Esophagus squamous epithelium (tissue), 5 donors: ENCODE measurements around the gene USP27X. TPM values are rescaled to one million over a fixed set of nuclear protein-coding genes. Genes with fewer than 3 reads are reported as not detected.
A peak's percentile ranks its signal among the peaks of the same experiment; 100 is the strongest.

Experiments used
- DNase-seq: peaks from one replicate; lab custom pipeline; 2025; lab: John Stamatoyannopoulos, UW
- H3K27ac ChIP-seq, 4 donors: fragments of 200-600 bp; sonication (generic); one replicate each; pipeline ENCODE4 v1.5.1; 2016 to 2019; ENCODE audit warnings: mild to moderate bottlenecking in 1 of 4
- H3K27me3 ChIP-seq, 4 donors: fragments of 200-600 bp; sonication (generic); 1 replicate in 3 of 4; 2 replicates in 1 of 4; pipeline versions ENCODE4 v1.5.1 to v1.6.0; 2017 to 2021; ENCODE audit warnings: antibody characterized with exemption in 1 of 4
- H3K36me3 ChIP-seq, 3 donors: fragments of 200-600 bp; sonication (generic); one replicate each; pipeline ENCODE4 v1.5.1; 2016 to 2019
- H3K4me1 ChIP-seq, 3 donors: fragments of 200-600 bp; sonication (generic); one replicate each; pipeline ENCODE4 v1.5.1; 2017 to 2019
- H3K4me3 ChIP-seq, 4 donors: fragments of 200-600 bp; sonication (generic); 1 replicate in 3 of 4; 2 replicates in 1 of 4; pipeline ENCODE4 v1.5.1; 2016 to 2019; ENCODE audit warnings: mild to moderate bottlenecking in 2 of 4, moderate library complexity in 1 of 4
- H3K9me3 ChIP-seq, 3 donors: fragments of 200-600 bp; sonication (generic); one replicate each; pipeline ENCODE4 v1.5.1; 2016 to 2019
- POLR2A ChIP-seq, 4 donors: fragments of 450-650 bp; IDR thresholded peaks; one replicate each; pipeline ENCODE4 v1.6.1; 2017; ENCODE audit warnings: antibody characterized with exemption in 4 of 4, mild to moderate bottlenecking in 4 of 4, moderate library complexity in 3 of 4
- WGBS, 2 donors: methylation state at CpG; one replicate each; pipeline ENCODE4 v1.1.5; 2018; 5-methylcytosine and 5-hydroxymethylcytosine counted together
- intact Hi-C: fragments of 100-400 bp; cut with DNase I; formaldehyde crosslinking; loops from one replicate; pipeline ENCODE4 v1.15.0; 2022
- total RNA-seq, 4 donors: library from RNA; depleted of rRNA; stranded (reverse); fragments of >200 nt; gene quantifications; one replicate each; pipeline ENCODE4 v1.1.0, GENCODE V29; 2016
- TF ChIP-seq, protein P1 (sequence below), 6 experiments: fragments of 450-650 bp in 4 of 6; fragments of 200-600 bp in 2 of 6; sonication (generic) in 2 of 6; IDR thresholded peaks; one replicate each; pipeline ENCODE4 v1.5.1; 2016 to 2019; ENCODE audit warnings: antibody characterized with exemption in 6 of 6, mild to moderate bottlenecking in 4 of 6, moderate library complexity in 4 of 6
- donor health status: DM: yes; HTN: yes; CAD: no.

The USP27X gene
- total RNA-seq, 4 donors from 2014 or later: 0.57 to 2.7 (median 1.1) TPM

DNA sequence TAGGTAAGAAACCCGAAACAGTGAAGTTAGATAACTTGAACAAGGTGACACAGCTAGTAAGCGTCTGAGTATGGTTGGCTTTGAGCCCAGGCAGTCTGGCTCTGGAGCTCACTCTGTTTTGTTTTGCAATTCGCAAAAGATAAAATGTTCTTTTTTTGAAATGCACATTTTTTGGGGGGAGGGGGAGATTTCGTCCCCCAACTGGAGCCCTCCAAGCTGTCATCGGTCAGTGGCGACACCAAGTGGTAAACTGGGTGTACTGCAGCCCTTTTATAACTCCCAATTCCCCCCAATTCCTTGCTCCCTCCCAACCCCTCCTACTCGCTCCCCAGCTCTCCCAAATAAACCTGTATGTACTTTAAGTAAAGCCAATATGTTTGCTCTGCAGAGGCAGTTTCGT, 40.3 kb downstream of the USP27X start:
- peaks cover 0 to 19% (median 0%) of the 10 kb centered on the region in 3 donors for H3K4me1 ChIP-seq
- 14 to 22% methylated on average over 5 to 8 of the region's 8 CpGs for WGBS, 2 donors
- intact Hi-C loops: no loop called here
- no peaks in the 10 kb centered on the region for H3K27me3 ChIP-seq
- no peak overlapping the region for H3K4me3 ChIP-seq
- no peak for TF ChIP-seq POLR2A (IDR thresholded peaks at IDR 0.05)
- TF ChIP-seq, protein P1, sequence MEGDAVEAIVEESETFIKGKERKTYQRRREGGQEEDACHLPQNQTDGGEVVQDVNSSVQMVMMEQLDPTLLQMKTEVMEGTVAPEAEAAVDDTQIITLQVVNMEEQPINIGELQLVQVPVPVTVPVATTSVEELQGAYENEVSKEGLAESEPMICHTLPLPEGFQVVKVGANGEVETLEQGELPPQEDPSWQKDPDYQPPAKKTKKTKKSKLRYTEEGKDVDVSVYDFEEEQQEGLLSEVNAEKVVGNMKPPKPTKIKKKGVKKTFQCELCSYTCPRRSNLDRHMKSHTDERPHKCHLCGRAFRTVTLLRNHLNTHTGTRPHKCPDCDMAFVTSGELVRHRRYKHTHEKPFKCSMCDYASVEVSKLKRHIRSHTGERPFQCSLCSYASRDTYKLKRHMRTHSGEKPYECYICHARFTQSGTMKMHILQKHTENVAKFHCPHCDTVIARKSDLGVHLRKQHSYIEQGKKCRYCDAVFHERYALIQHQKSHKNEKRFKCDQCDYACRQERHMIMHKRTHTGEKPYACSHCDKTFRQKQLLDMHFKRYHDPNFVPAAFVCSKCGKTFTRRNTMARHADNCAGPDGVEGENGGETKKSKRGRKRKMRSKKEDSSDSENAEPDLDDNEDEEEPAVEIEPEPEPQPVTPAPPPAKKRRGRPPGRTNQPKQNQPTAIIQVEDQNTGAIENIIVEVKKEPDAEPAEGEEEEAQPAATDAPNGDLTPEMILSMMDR (IDR thresholded peaks at IDR 0.05): peak; percentile 50 to 81 (median 56)
- H3K27ac ChIP-seq: no peak overlapping the region
- no peak for DNase-seq
- no peaks in the 10 kb centered on the region for H3K9me3 ChIP-seq
- H3K36me3 ChIP-seq: no peaks in the 10 kb centered on the region

DNA sequence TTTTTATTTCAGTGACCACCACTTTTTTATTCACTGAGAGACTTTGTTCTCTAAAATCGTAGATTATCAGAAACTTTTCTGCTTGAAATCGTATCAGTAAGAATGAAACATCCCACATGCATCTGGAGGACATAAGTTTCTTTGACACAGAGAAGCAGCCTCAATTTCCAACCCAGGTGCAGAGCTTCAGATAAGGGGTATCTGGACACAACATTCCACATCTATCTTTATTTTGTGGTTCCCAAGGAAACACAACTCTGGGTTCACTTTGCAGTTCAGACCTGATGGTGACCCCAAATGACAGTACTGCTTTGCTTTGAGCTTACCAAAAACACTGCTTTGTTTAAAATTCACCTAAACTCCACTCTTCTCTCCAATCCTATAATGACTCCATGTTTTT, 41.8 kb downstream of the USP27X start:
- no peak for TF ChIP-seq POLR2A (IDR thresholded peaks at IDR 0.05)
- DNase-seq: no peak
- Histone ChIP-seq H3K27ac (no peak overlapping the region), H3K4me3 (no peak overlapping the region), H3K9me3 (no peaks in the 10 kb centered on the region), H3K27me3 (no peaks in the 10 kb centered on the region), H3K4me1 (peaks cover 0 to 19% (median 0%) of the 10 kb centered on the region in 3 donors), H3K36me3 (no peaks in the 10 kb centered on the region)
- 83 to 88% methylated on average over 2 of the region's 2 CpGs for WGBS, 2 donors
- intact Hi-C loops: no loop called here

DNA sequence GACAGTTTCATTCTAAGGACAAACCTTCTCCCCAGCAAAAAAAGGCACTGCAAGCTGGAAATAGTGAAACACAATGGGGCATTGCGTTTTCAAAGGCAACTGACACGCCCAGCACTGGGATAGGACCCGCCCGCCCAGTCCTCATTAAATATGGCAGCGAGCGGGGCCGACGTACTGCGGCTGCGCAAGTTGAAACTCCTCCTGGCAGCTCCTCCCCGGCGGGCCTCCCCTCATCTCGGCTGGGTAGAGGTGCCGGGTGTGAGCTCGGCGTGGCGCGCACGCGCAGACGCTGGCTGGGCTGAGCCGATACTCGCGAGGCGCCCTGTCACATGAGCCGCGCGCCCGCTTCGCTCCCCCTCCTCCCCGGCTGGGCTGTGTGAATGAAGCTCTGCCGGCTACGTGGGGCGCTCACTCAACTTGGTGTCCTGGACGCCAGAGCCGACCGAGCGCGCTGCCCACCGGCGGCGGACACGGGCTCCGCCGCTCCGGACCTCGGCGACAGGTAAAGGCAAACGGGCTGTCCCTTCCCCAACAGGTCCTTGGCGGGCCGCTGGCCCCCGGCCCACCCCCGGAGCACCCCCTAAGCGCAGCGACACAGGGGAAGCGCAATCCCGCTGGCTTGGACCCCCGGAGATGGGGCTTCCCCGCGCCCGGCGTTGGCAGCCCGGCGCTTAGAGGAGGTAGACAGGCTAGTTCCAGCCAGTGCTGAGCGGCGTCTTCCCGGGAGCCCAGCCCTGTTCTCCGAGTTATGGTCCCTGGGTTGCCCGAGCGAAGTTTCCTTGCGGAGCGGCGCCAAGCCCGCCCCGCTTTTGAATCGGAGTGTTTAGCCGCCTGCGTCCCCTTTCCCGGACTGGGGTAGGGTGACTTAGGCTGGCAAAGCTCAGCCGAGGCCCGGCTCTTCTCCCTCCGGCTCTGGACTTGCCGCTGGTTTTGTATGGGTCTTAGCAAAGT, 43.3 kb downstream of the USP27X start, which contains the start of gene CLCN5:
Gene CLCN5 (plus strand): TSS at position 306 of the 951 bp plus-strand sequence. CDS start 2,703 bp downstream, outside the sequence.
- DNase-seq: peak; percentile 78
- 0 to 36% methylated on average over 4 to 18 of the region's 83 CpGs for WGBS, 2 donors
- Histone ChIP-seq H3K27ac (peak within 1 kb of the TSS; percentile 84 to 91 (median 88)), H3K36me3 (no peaks in the 10 kb centered on the region), H3K9me3 (no peaks in the 10 kb centered on the region), H3K4me1 (peaks cover 0 to 19% (median 0%) of the 10 kb centered on the region in 3 donors), H3K27me3 (no peaks in the 10 kb centered on the region), H3K4me3 (peak within 1 kb of the TSS; percentile 68 to 79 (median 75))
- TF ChIP-seq, protein P1 (IDR thresholded peaks at IDR 0.05): no peak
- TF ChIP-seq POLR2A (IDR thresholded peaks at IDR 0.05): peak in 2 of 4 donors; percentile 25 to 61
- intact Hi-C loops: no loop called here

DNA sequence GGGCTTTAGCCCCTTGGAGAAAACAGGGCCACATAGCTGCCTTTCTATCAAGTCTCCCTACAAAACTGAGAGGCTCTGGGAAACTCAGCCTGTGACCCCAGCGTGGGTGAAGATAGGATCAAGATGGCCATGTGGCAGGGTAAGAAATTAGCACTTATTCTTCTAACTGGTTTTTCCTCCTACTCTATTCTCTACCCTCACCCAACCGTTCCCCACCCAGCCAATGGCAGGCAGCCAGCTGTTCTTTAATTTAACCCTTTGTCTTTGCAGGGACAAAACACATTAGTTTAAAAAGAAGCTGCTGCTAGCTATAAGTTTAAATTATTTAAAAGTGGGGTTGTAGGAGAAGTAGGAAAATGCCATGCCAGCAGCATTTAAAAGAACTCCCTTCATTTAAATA, 45.9 kb downstream of the USP27X start:
- no peaks in the 10 kb centered on the region for H3K9me3 ChIP-seq
- TF ChIP-seq, protein P1 (IDR thresholded peaks at IDR 0.05): no peak
- no peak for TF ChIP-seq POLR2A (IDR thresholded peaks at IDR 0.05)
- intact Hi-C loops: no loop called here
- H3K4me3 ChIP-seq: no peak overlapping the region
- H3K36me3 ChIP-seq: no peaks in the 10 kb centered on the region
- no peak overlapping the region for H3K27ac ChIP-seq
- no peaks in the 10 kb centered on the region for H3K27me3 ChIP-seq
- WGBS, 2 donors: 39% methylated on average over 2 of the region's 2 CpGs; no CpG with 5 or more reads in 1 of the 2 donors
- DNase-seq: no peak
- peaks cover 0 to 19% (median 0%) of the 10 kb centered on the region in 3 donors for H3K4me1 ChIP-seq

DNA sequence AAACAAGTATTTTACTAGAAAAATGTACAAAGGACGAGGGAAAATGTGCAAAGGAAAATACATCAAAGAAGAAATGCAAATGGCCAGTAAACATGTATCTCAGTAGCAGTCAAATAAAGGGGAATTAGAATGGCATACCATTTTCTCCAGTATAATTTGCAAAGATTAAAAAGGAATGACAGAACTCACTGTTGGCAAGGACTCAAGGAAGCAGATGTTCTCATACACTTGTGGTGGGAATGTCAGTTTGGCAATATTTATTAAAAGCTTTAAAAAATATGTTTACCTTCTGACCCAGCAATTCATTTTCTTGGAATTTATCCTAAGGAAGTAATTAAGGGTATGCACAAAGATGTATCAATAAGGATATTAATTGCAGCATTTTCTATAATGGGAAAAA, 50.8 kb downstream of the USP27X start:
- intact Hi-C loops: no loop called here
- no peaks in the 10 kb centered on the region for H3K4me1 ChIP-seq
- H3K36me3 ChIP-seq: no peaks in the 10 kb centered on the region
- no peak for TF ChIP-seq POLR2A (IDR thresholded peaks at IDR 0.05)
- TF ChIP-seq, protein P1 (IDR thresholded peaks at IDR 0.05): no peak
- H3K4me3 ChIP-seq: no peak overlapping the region
- no peak overlapping the region for H3K27ac ChIP-seq
- DNase-seq: no peak
- no peaks in the 10 kb centered on the region for H3K9me3 ChIP-seq
- H3K27me3 ChIP-seq: no peaks in the 10 kb centered on the region
- WGBS, 2 donors: 21 to 56% methylated on average over 1 of the region's 1 CpG

Other genes starting within 250 kb of the USP27X start
- not detected for gene PAGE1, start 183.5 kb upstream of the USP27X start, total RNA-seq
- gene PAGE4, start 50.2 kb upstream of the USP27X start, total RNA-seq: not detected
- gene CLCN5, start 43.1 kb downstream of the USP27X start, total RNA-seq: 1 to 10 TPM; 5.3 to 8.0 (median 7.2) TPM